Large intestine (tissue), 1 donor: ENCODE results near the gene KRTAP19-7. TPM values are rescaled to one million over a fixed set of nuclear protein-coding genes. Genes with fewer than 3 reads are reported as not detected.

ENCODE experiments used
- polyA plus RNA-seq: library from polyadenylated mRNA; unstranded; fragments of 120-200 nt; gene quantifications from one replicate; pipeline ENCODE4 v1.2.1, GENCODE V29; 2013

Gene KRTAP19-7
- polyA plus RNA-seq, 1 donor: not detected

Other genes with a start within 250 kb of the KRTAP19-7 start
- not detected for gene KRTAP26-1, start 241.0 kb downstream of the KRTAP19-7 start, polyA plus RNA-seq
- not detected for gene KRTAP27-1, start 223.6 kb downstream of the KRTAP19-7 start, polyA plus RNA-seq
- gene KRTAP23-1, start 212.7 kb downstream of the KRTAP19-7 start, polyA plus RNA-seq: not detected
- gene KRTAP13-2, start 189.0 kb downstream of the KRTAP19-7 start, polyA plus RNA-seq: not detected
- gene KRTAP13-1, start 165.3 kb downstream of the KRTAP19-7 start, polyA plus RNA-seq: not detected
- gene KRTAP13-3, start 135.4 kb downstream of the KRTAP19-7 start, polyA plus RNA-seq: not detected
- not detected for gene KRTAP13-4, start 131.1 kb downstream of the KRTAP19-7 start, polyA plus RNA-seq
- gene KRTAP15-1, start 121.0 kb downstream of the KRTAP19-7 start, polyA plus RNA-seq: not detected
- gene KRTAP19-1, start 80.9 kb downstream of the KRTAP19-7 start, polyA plus RNA-seq: not detected
- not detected for gene KRTAP19-2, start 73.9 kb downstream of the KRTAP19-7 start, polyA plus RNA-seq
- gene KRTAP19-3, start 69.3 kb downstream of the KRTAP19-7 start, polyA plus RNA-seq: not detected
- gene KRTAP19-4, start 64.1 kb downstream of the KRTAP19-7 start, polyA plus RNA-seq: not detected
- not detected for gene KRTAP19-5, start 59.2 kb downstream of the KRTAP19-7 start, polyA plus RNA-seq
- gene KRTAP19-6, start 19.4 kb downstream of the KRTAP19-7 start, polyA plus RNA-seq: not detected
- not detected for gene KRTAP22-2, start 29.1 kb upstream of the KRTAP19-7 start, polyA plus RNA-seq
- not detected for gene KRTAP6-3, start 31.1 kb upstream of the KRTAP19-7 start, polyA plus RNA-seq
- gene KRTAP6-2, start 37.6 kb upstream of the KRTAP19-7 start, polyA plus RNA-seq: not detected
- gene KRTAP22-1, start 39.8 kb upstream of the KRTAP19-7 start, polyA plus RNA-seq: not detected
- not detected for gene KRTAP6-1, start 52.6 kb upstream of the KRTAP19-7 start, polyA plus RNA-seq
- not detected for gene KRTAP20-1, start 55.1 kb upstream of the KRTAP19-7 start, polyA plus RNA-seq
- gene KRTAP20-4, start 59.3 kb upstream of the KRTAP19-7 start, polyA plus RNA-seq: not detected
- gene KRTAP20-2, start 73.9 kb upstream of the KRTAP19-7 start, polyA plus RNA-seq: not detected
- gene KRTAP20-3, start 81.5 kb upstream of the KRTAP19-7 start, polyA plus RNA-seq: not detected
- gene KRTAP21-3, start 157.5 kb upstream of the KRTAP19-7 start, polyA plus RNA-seq: not detected
- gene KRTAP21-2, start 185.9 kb upstream of the KRTAP19-7 start, polyA plus RNA-seq: not detected
- gene KRTAP21-1, start 194.1 kb upstream of the KRTAP19-7 start, polyA plus RNA-seq: not detected